H1 (cell line): ENCODE results near the gene P2RY1. TPM values are rescaled to one million over a fixed set of nuclear protein-coding genes. Genes with fewer than 3 reads are reported as not detected.

Experiments
- KDM1A ChIP-seq: fragments of 200-600, 300-600 bp; sonication (generic); IDR thresholded peaks from 2 replicates; pipeline ENCODE4 v1.7.1; 2016; ENCODE audit warnings: mild to moderate bottlenecking, low read length, borderline replicate concordance
- TEAD4 ChIP-seq: IDR thresholded peaks from 2 replicates; pipeline ENCODE4 v1.6.1; 2012; ENCODE audit warnings: low read depth, low read length, inconsistent platforms, mixed read lengths
- polyA plus RNA-seq, 7 experiments: library from polyadenylated mRNA; depleted of rRNA in 3 of 7; stranded (reverse) in 5 of 7; unstranded in 2 of 7; fragments of >200 nt in 5 of 7; fragments of 200-250 nt in 2 of 7; gene quantifications; 1 replicate in 5 of 7; 2 replicates in 1 of 7; 4 replicates in 1 of 7; pipeline versions ENCODE4 v1.2.1 to v1.2.3, GENCODE V29; 2011 to 2013; ENCODE audit warnings: missing spikeins in 2 of 7, mixed read lengths in 2 of 7
- total RNA-seq: library from RNA; stranded (reverse); fragmentation: NEBNext Ultra II Directional; extraction: Animal tissue kit (Norgen Biotek cat#: 25700); gene quantifications from 2 replicates; pipeline ENCODE4 v1.2.1, GENCODE V29; 2021

Gene P2RY1
- total and polyA plus RNA-seq, 2 of the 8 experiments (the other 6 are each of a cell fraction or from before 2014, with no cell fraction given), result 6.5 to 28.3 TPM

DNA sequence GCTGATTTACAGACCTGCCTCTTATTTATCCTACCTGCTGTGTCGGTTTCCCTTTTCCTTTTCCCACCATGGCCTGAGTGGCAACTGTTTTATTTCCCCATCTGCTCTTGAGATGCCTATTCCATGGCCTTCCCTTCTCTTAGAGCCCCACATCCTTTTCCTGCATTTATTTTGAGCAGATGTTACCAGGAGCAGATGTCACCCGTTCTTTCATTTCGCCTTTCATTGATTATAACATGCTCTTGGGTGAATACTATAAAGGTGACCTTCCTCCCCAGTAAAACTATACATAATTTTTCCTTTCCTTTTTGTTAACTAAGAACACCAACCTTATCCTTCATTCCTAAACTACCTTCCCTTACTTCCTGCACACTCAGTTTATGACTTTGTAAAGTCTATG, 8.5 kb upstream of the P2RY1 start (continued):
- TF ChIP-seq KDM1A (no peak), TEAD4 (no peak)
- TF ChIP-seq, all 59 proteins: peak for 0
